ENCODE data around the gene FDXACB1. TPM values are rescaled to one million over a fixed set of nuclear protein-coding genes. Genes with fewer than 3 reads are reported as not detected.

FDXACB1 gene
- total RNA-seq (1 to 10 TPM in 2 of 5 donors, under 1 TPM in 1, not detected in 2; 0.29 to 4.3 (median 2.2) TPM), polyA plus RNA-seq (1 to 10 TPM in 2 of 3 donors, under 1 TPM in 1; 0.95 to 1.7 (median 1.4) TPM)
- long read RNA-seq, donor 1, partial matches to known transcripts: 0 of 1 reads
- long read RNA-seq, donor 1, other reads (novel, unspliced or antisense): 0 of 1 reads
- long read RNA-seq, donor 2, partial matches to known transcripts: 0 of 1 reads
- long read RNA-seq, donor 2, other reads (novel, unspliced or antisense): 0 of 1 reads
- long read RNA-seq, donor 3: 0 reads
- long read RNA-seq, donor 4: 0 reads
- long read RNA-seq, donor 5, partial matches to known transcripts: 19 of 40 reads
- long read RNA-seq, donor 5, other reads (novel, unspliced or antisense): 20 of 40 reads
- long read RNA-seq, donor 6, transcript FDXACB1-201 (5 exons, 2,789 nt): major isoform, 6 of 6 reads
- long read RNA-seq, donor 6, partial matches to known transcripts: 0 of 6 reads
- long read RNA-seq, donor 6, other reads (novel, unspliced or antisense): 0 of 6 reads
- long read RNA-seq, donor 7, partial matches to known transcripts: 0 of 1 reads
- long read RNA-seq, donor 7, other reads (novel, unspliced or antisense): 0 of 1 reads
- long read RNA-seq, donor 8, partial matches to known transcripts: 0 of 1 reads
- long read RNA-seq, donor 8, other reads (novel, unspliced or antisense): 0 of 1 reads
- long read RNA-seq, donor 9, partial matches to known transcripts: 0 of 1 reads
- long read RNA-seq, donor 9, other reads (novel, unspliced or antisense): 0 of 1 reads
- long read RNA-seq, donor 10: 0 reads

- peak; percentile 97 to 99 for DNase-seq
- 0% methylated on average over 22 to 55 of the region's 55 CpGs for WGBS, 5 donors
- intact Hi-C loops (cut with DNase I; ENCODE audit: low total_unique reads): no loop called here
- H3K36me3 ChIP-seq: peaks cover 2 to 28% (median 18%) of the 10 kb centered on the region in 4 donors
- peak within 1 kb of the TSS; percentile 85 to 97 (median 95) for H3K27ac ChIP-seq
- H3K27me3 ChIP-seq: no peaks in the 10 kb centered on the region
- peaks cover 6 to 20% (median 19%) of the 10 kb centered on the region in 4 donors for H3K4me1 ChIP-seq
- TF ChIP-seq EP300 (IDR thresholded peaks at IDR 0.05): peak; percentile 92
- no peak for TF ChIP-seq POLR2A (IDR thresholded peaks at IDR 0.05)
- TF ChIP-seq POLR2AphosphoS5 (IDR thresholded peaks at IDR 0.05): peak; percentile 77 to 90 (median 84)
- TF ChIP-seq CTCF (IDR thresholded peaks at IDR 0.05): peak in 6 of 7 experiments; percentile 87 to 99 (median 96)
- no peaks in the 10 kb centered on the region for H3K9me3 ChIP-seq
- peak within 1 kb of the TSS; percentile 52 to 70 (median 60) for H3K4me3 ChIP-seq
These were observed at the start of gene FDXACB1, which contains the start of gene CFAP68 for GRCh38 chr11:111878849-111879636. Gene FDXACB1 (minus strand): TSS chr11:111879165. CDS start chr11:111879132, 33 bp downstream. Gene CFAP68 (plus strand): TSS chr11:111879541. CDS start chr11:111879561, 20 bp downstream.

GRCh38 chr11:111926505-111927391 lies 47.8 kb upstream of the FDXACB1 start:
- Histone ChIP-seq H3K27me3 (no peaks in the 10 kb centered on the region), H3K9me3 (no peaks in the 10 kb centered on the region), H3K36me3 (peaks cover 0 to 7% (median 2%) of the 10 kb centered on the region in 4 donors), H3K4me3 (peak overlapping the region; percentile 38 to 48 (median 41)), H3K4me1 (peaks cover 39 to 59% (median 50%) of the 10 kb centered on the region in 4 donors), H3K27ac (peak overlapping the region; percentile 85 to 93 (median 91))
- DNase-seq: peak; percentile 97 to 99
- TF ChIP-seq POLR2AphosphoS5 (IDR thresholded peaks at IDR 0.05) (peak; percentile 38 to 69 (median 56)), EP300 (IDR thresholded peaks at IDR 0.05) (no peak), CTCF (IDR thresholded peaks at IDR 0.05) (peak in 1 of 7 experiments; percentile 15), POLR2A (IDR thresholded peaks at IDR 0.05) (no peak)
- 0 to 1% (median 1%) methylated on average over 24 to 47 of the region's 47 CpGs for WGBS, 5 donors
- intact Hi-C loops (cut with DNase I; ENCODE audit: low total_unique reads): no loop called here

GRCh38 chr11:111925953-111926352 lies 47.0 kb upstream of the FDXACB1 start:
- H3K27ac ChIP-seq: peak overlapping the region; percentile 85 to 93 (median 91)
- no peak for DNase-seq
- TF ChIP-seq POLR2A (IDR thresholded peaks at IDR 0.05) (no peak), EP300 (IDR thresholded peaks at IDR 0.05) (no peak), POLR2AphosphoS5 (IDR thresholded peaks at IDR 0.05) (no peak), CTCF (IDR thresholded peaks at IDR 0.05) (no peak)
- peaks cover 0 to 7% (median 2%) of the 10 kb centered on the region in 4 donors for H3K36me3 ChIP-seq
- intact Hi-C loops (cut with DNase I; ENCODE audit: low total_unique reads): no loop called here
- H3K4me3 ChIP-seq: peak overlapping the region in 1 of 4 donors; percentile 37
- no peaks in the 10 kb centered on the region for H3K27me3 ChIP-seq
- peaks cover 39 to 61% (median 51%) of the 10 kb centered on the region in 4 donors for H3K4me1 ChIP-seq
- WGBS, 5 donors: 90 to 95% (median 93%) methylated on average over 16 of the region's 16 CpGs
- no peaks in the 10 kb centered on the region for H3K9me3 ChIP-seq
